ENCODE data around the gene SEL1L. TPM values are rescaled to one million over a fixed set of nuclear protein-coding genes. Genes with fewer than 3 reads are reported as not detected.

The SEL1L gene
- total RNA-seq, 1 experiment from 2014 or later: 41.4 TPM

GRCh38 chr14:81557146-81557545 lies 23.5 kb upstream of the SEL1L start:
- Histone ChIP-seq H3K4me1 (ENCODE audit: control insufficient read depth in 1 of 2, insufficient read depth in 2 of 2, low read length in 2 of 2) (no peaks in the 10 kb centered on the region), H3K79me2 (ENCODE audit: insufficient read depth, low read length) (no peaks in the 10 kb centered on the region), H3K4me2 (ENCODE audit: low read length) (no peak overlapping the region), H3K9me2 (ENCODE audit: insufficient read depth) (no peaks in the 10 kb centered on the region), H3K4me3 (replicated peaks in 1 of 2; ENCODE audit: low read depth in 1 of 2, low read length in 2 of 2) (no peak overlapping the region), H3K27me3 (ENCODE audit: insufficient read depth, low read length) (0 out of 2 replicates have a peak, but pooled peaks cover 3% of the 10 kb centered on the region), H4K20me1 (ENCODE audit: insufficient read depth) (no peaks in the 10 kb centered on the region), H3K9me3 (ENCODE audit: control insufficient read depth in 1 of 2, insufficient read depth in 1 of 2, low read depth in 1 of 2, low read length in 2 of 2) (no peaks in the 10 kb centered on the region), H3K27ac (ENCODE audit: low read depth, low read length) (no peak overlapping the region), H3K9ac (ENCODE audit: low read length) (no peak overlapping the region), H3K36me3 (ENCODE audit: control insufficient read depth in 1 of 2, insufficient read depth in 2 of 2, low read length in 2 of 2) (no peaks in the 10 kb centered on the region), H2AFZ (ENCODE audit: low read depth, low read length, poor library complexity, severe bottlenecking) (no peak overlapping the region)
- no TSS peak for BruUV-seq (replicated peaks)
- DNase-seq (ENCODE audit: low read depth, low spot score) (no peak), ATAC-seq (no peak)
- no peak for TF ChIP-seq CTCF (IDR thresholded peaks at IDR 0.05 in 2 of 3, conservative IDR thresholded peaks at IDR 0.05 in 1 of 3; ENCODE audit: borderline replicate concordance in 1 of 3, insufficient read depth in 1 of 3, low read depth in 2 of 3, low read length in 2 of 3)
- TF ChIP-seq ZBTB33 (IDR thresholded peaks at IDR 0.05; ENCODE audit: extremely low read depth, insufficient replicate concordance, low read length): no peak
- TF ChIP-seq SIN3A (IDR thresholded peaks at IDR 0.05; ENCODE audit: low read depth): no peak
- TF ChIP-seq POLR2A (IDR thresholded peaks at IDR 0.05; ENCODE audit: borderline replicate concordance, extremely low read depth, insufficient read depth, insufficient read length): no peak
- TF ChIP-seq SP1 (IDR thresholded peaks at IDR 0.05; ENCODE audit: low read depth): no peak
- no peak for TF ChIP-seq REST (IDR thresholded peaks at IDR 0.05; ENCODE audit: low read depth)
- TF ChIP-seq RAD21 (IDR thresholded peaks at IDR 0.05; ENCODE audit: low read depth): no peak
- no peak for TF ChIP-seq POLR2AphosphoS5 (IDR thresholded peaks at IDR 0.05; ENCODE audit: low read depth, low read length)
- intact Hi-C loops (cut with micrococcal nuclease): no loop called here
- CTCF ChIA-PET: no interaction called here
- RAD21 ChIA-PET (ENCODE audit: low non-redundant PET in 1 of 2, low total read pairs in 2 of 2, uncharacterized antibody in 2 of 2, unreplicated experiment in 2 of 2): no interaction called here
- POLR2A ChIA-PET: interaction anchor here (0.6 kb wide), 1 partner anchor 337 kb away, joined by 3 read pairs; the partner anchor contains the start of gene GTF2A1
